Upper lobe of left lung (tissue), 6 donors: ENCODE data around the gene ERP44. TPM values are rescaled to one million over a fixed set of nuclear protein-coding genes. Genes with fewer than 3 reads are reported as not detected.
A peak's percentile ranks its signal among the peaks of the same experiment; 100 is the strongest.

Experiments
- ATAC-seq, 2 donors: fragments of 200-7000 bp; cut with Tn5 transposase; one replicate each; pipeline ENCODE4 v1.9.1; 2022; ENCODE audit warnings: mild to moderate bottlenecking in 2 of 2, moderate library complexity in 2 of 2; ENCODE audit not compliant: low FRiP score in 2 of 2
- DNase-seq, 2 donors: peaks; one replicate each; pipeline ENCODE4 v3.0.0-alpha.2; 2019 to 2020
- H3K27ac ChIP-seq, 4 donors: fragments of 200-600 bp; sonication (generic); one replicate each; pipeline ENCODE4 v1.5.1; 2016 to 2019
- H3K27me3 ChIP-seq, 4 donors: fragments of 200-600 bp; sonication (generic); one replicate each; pipeline ENCODE4 v1.5.1; 2017 to 2019
- H3K36me3 ChIP-seq, 4 donors: fragments of 200-600 bp; sonication (generic); one replicate each; pipeline ENCODE4 v1.5.1; 2016 to 2019
- H3K4me1 ChIP-seq, 4 donors: fragments of 200-600 bp; sonication (generic); one replicate each; pipeline ENCODE4 v1.5.1; 2018 to 2019
- H3K4me3 ChIP-seq, 4 donors: fragments of 200-600 bp; sonication (generic); one replicate each; pipeline ENCODE4 v1.5.1; 2017 to 2019; ENCODE audit warnings: mild to moderate bottlenecking in 2 of 4, moderate library complexity in 1 of 4
- H3K9me3 ChIP-seq, 4 donors: fragments of 200-600 bp; sonication (generic); one replicate each; pipeline ENCODE4 v1.5.1; 2018 to 2019
- EP300 ChIP-seq, 4 donors: sonication (generic); formaldehyde crosslinking; IDR thresholded peaks; one replicate each; pipeline ENCODE4 v1.5.1; 2017; ENCODE audit warnings: antibody characterized with exemption in 4 of 4, control low read depth in 2 of 4
- POLR2A ChIP-seq, 4 donors: fragments of 450-650 bp; IDR thresholded peaks; one replicate each; pipeline ENCODE4 v1.5.1; 2016 to 2017; ENCODE audit warnings: antibody characterized with exemption in 4 of 4, mild to moderate bottlenecking in 2 of 4
- POLR2AphosphoS5 ChIP-seq, 2 donors: sonication (generic); formaldehyde crosslinking; IDR thresholded peaks; one replicate each; pipeline ENCODE4 v1.5.1; 2017; ENCODE audit warnings: antibody characterized with exemption in 2 of 2
- WGBS, 2 donors: methylation state at CpG; one replicate each; pipeline ENCODE4 v1.1.5; 2017 to 2018; 5-methylcytosine and 5-hydroxymethylcytosine counted together
- total RNA-seq, 6 donors: library from RNA; depleted of rRNA in 4 of 6; stranded (reverse); fragments of >200 nt in 4 of 6; gene quantifications; one replicate each; pipeline versions ENCODE4 v1.1.0 to v1.2.1, GENCODE V29; 2016 to 2021
- TF ChIP-seq, protein P1 (sequence below), 6 experiments: fragments of 450-650 bp in 4 of 6; fragments of 200-600 bp in 2 of 6; sonication (generic) in 2 of 6; IDR thresholded peaks; one replicate each; pipeline ENCODE4 v1.5.1; 2016 to 2019; ENCODE audit warnings: antibody characterized with exemption in 6 of 6
- donor health status: DM: no; HTN: no; CAD: no; lungs with moderate emphysema.
- donor health status: DM: no; HTN: yes; CAD: no; lungs with severe emphysema.

The ERP44 gene
- total RNA-seq, 6 donors from 2014 or later: 11.5 to 28.5 (median 20.4) TPM

DNA sequence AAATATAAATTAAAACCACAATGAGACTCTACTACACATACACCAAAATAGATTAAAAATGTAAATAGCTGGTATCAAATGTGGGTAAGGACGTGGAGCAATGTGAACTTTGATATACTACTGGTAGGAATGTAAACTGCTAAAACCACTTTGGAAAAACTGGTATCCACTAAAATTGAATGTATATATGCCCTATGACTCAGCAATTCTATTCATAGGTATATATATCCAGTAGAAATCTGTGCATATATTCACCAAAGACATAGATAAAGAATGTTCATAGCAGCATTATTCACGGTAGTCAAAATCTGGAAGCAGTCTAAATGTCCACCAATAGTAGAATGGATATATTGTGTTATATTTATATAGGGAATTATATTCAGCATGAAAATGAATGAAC lies 85.2 kb downstream of the ERP44 start:
- Histone ChIP-seq H3K27ac (no peak overlapping the region), H3K27me3 (no peaks in the 10 kb centered on the region), H3K9me3 (peaks cover 0 to 3% (median 0%) of the 10 kb centered on the region in 4 donors), H3K36me3 (peaks cover 3 to 52% (median 5%) of the 10 kb centered on the region in 4 donors), H3K4me3 (no peak overlapping the region), H3K4me1 (no peaks in the 10 kb centered on the region)
- ATAC-seq (no peak), DNase-seq (no peak)
- WGBS, 2 donors: 90 to 95% methylated on average over 2 of the region's 2 CpGs
- TF ChIP-seq POLR2A (IDR thresholded peaks at IDR 0.05) (no peak), EP300 (IDR thresholded peaks at IDR 0.05) (no peak), POLR2AphosphoS5 (IDR thresholded peaks at IDR 0.05) (no peak)
- TF ChIP-seq, protein P1, sequence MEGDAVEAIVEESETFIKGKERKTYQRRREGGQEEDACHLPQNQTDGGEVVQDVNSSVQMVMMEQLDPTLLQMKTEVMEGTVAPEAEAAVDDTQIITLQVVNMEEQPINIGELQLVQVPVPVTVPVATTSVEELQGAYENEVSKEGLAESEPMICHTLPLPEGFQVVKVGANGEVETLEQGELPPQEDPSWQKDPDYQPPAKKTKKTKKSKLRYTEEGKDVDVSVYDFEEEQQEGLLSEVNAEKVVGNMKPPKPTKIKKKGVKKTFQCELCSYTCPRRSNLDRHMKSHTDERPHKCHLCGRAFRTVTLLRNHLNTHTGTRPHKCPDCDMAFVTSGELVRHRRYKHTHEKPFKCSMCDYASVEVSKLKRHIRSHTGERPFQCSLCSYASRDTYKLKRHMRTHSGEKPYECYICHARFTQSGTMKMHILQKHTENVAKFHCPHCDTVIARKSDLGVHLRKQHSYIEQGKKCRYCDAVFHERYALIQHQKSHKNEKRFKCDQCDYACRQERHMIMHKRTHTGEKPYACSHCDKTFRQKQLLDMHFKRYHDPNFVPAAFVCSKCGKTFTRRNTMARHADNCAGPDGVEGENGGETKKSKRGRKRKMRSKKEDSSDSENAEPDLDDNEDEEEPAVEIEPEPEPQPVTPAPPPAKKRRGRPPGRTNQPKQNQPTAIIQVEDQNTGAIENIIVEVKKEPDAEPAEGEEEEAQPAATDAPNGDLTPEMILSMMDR (IDR thresholded peaks at IDR 0.05): no peak

DNA sequence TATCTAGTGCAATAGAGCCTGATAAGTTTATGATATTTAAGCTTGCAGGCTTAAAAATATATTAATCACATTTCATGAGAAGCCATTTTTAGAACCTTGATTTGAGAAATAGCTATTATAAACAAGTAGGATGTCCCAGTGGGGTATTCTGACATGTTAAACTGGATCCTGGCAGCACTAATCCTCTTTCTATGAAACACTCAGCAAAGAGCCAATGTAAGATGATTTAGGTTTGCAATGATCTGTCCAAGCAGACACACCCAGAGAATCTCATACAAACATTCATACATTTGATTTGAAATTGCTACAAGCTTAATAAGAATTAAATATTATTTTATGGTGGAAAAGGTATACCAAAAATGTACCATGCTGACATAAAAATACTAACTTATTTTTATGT lies 86.5 kb downstream of the ERP44 start:
- Histone ChIP-seq H3K27ac (no peak overlapping the region), H3K9me3 (peaks cover 0 to 3% (median 0%) of the 10 kb centered on the region in 4 donors), H3K27me3 (no peaks in the 10 kb centered on the region), H3K36me3 (peaks cover 3 to 43% (median 5%) of the 10 kb centered on the region in 4 donors), H3K4me1 (no peaks in the 10 kb centered on the region), H3K4me3 (no peak overlapping the region)
- no peak for DNase-seq
- TF ChIP-seq, protein P1 (IDR thresholded peaks at IDR 0.05): no peak
- no peak for TF ChIP-seq EP300 (IDR thresholded peaks at IDR 0.05)
- TF ChIP-seq POLR2AphosphoS5 (IDR thresholded peaks at IDR 0.05): no peak
- TF ChIP-seq POLR2A (IDR thresholded peaks at IDR 0.05): no peak
- no peak for ATAC-seq

DNA sequence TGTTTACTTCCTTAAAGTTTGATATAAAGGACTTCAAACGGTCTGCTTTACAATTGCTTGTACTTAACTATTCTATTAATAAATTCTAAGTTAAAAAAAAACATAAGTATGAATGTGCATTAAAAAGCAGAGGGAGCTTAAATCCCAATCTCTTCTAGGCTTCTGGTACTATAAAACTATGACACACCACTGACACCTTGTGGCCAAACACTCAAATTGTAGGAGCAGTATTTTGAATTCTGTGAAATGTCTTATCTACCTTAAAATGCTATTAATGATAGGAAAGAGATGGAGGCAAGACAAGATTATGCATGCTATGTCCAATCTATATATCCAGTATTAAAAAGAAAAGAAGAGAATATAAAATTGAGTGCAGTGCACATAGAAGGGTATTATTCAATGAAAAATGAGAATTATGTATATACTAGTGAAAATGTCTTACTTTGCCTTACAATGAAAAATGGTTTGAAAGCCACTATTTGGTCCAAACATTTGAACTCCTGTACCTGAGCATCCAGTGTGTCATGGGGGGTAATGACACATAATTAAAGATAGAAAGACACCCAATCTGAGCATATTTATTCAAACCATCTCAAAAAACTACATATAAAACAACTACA lies 87.6 kb downstream of the ERP44 start:
- DNase-seq (no peak), ATAC-seq (no peak)
- Histone ChIP-seq H3K27ac (no peak overlapping the region), H3K9me3 (peaks cover 0 to 3% (median 0%) of the 10 kb centered on the region in 4 donors), H3K27me3 (no peaks in the 10 kb centered on the region), H3K4me1 (no peaks in the 10 kb centered on the region), H3K4me3 (no peak overlapping the region), H3K36me3 (peaks cover 3 to 48% (median 5%) of the 10 kb centered on the region in 4 donors)
- WGBS, 2 donors: 60 to 71% methylated on average over 1 of the region's 1 CpG
- TF ChIP-seq, protein P1 (IDR thresholded peaks at IDR 0.05): peak; percentile 30 to 60 (median 44)
- TF ChIP-seq EP300 (IDR thresholded peaks at IDR 0.05): no peak

DNA sequence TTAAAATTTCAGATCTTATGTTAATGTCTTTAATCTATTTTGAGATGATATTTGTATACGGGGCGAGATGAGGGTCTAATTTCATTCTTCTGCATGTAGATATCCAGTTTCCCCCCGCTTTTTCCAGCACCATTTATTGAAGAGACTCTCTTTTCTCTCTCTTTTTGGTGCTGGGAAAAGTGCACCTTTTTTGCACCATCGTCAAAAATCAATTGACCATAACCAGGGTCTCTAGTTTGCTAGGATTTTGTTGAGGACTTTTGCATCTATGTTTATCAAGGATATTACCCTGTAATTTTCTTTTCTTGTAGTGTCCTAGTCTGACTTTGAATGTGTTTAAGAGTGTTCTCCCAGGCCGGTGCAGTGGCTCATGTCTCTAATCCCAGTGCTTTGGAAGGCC lies 99.0 kb downstream of the ERP44 start:
- WGBS, 2 donors: 98% methylated on average over 5 of the region's 5 CpGs
- Histone ChIP-seq H3K9me3 (no peaks in the 10 kb centered on the region), H3K36me3 (peaks cover 0 to 43% (median 8%) of the 10 kb centered on the region in 4 donors), H3K27ac (no peak overlapping the region), H3K27me3 (no peaks in the 10 kb centered on the region), H3K4me3 (no peak overlapping the region), H3K4me1 (no peaks in the 10 kb centered on the region)
- no peak for TF ChIP-seq EP300 (IDR thresholded peaks at IDR 0.05)
- no peak for TF ChIP-seq POLR2AphosphoS5 (IDR thresholded peaks at IDR 0.05)
- TF ChIP-seq, protein P1 (IDR thresholded peaks at IDR 0.05): no peak
- no peak for TF ChIP-seq POLR2A (IDR thresholded peaks at IDR 0.05)
- ATAC-seq (no peak), DNase-seq (no peak)

DNA sequence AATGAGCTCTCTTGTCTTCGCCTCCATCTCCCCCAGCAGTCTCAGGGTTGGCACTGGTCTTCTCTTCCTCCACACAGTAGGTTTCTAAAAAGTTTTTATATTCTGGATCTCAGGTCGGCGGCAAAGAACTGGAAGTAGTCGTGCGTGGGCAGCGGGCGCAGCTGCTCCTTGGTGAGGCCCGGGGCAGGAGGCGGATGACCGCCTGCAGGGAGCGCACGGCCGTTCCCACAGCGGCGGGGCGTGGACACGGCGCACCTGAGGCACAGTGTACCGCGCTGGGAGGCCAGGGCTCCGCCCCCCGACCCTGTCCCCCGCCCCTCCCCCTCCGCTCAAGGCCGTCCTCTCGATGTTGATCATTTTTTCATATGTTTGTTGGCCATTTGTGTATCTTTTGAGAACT lies 99.9 kb downstream of the ERP44 start:
- H3K27me3 ChIP-seq: no peaks in the 10 kb centered on the region
- no peak for TF ChIP-seq POLR2A (IDR thresholded peaks at IDR 0.05)
- TF ChIP-seq POLR2AphosphoS5 (IDR thresholded peaks at IDR 0.05): no peak
- TF ChIP-seq, protein P1 (IDR thresholded peaks at IDR 0.05): no peak
- no peak for TF ChIP-seq EP300 (IDR thresholded peaks at IDR 0.05)
- no peak for ATAC-seq
- H3K27ac ChIP-seq: no peak overlapping the region
- no peak overlapping the region for H3K4me3 ChIP-seq
- 98% methylated on average over 25 to 26 of the region's 26 CpGs for WGBS, 2 donors
- H3K4me1 ChIP-seq: no peaks in the 10 kb centered on the region
- peaks cover 0 to 33% (median 4%) of the 10 kb centered on the region in 4 donors for H3K36me3 ChIP-seq
- DNase-seq: peak in 1 of 2 donors; percentile 75
- no peaks in the 10 kb centered on the region for H3K9me3 ChIP-seq
